HTERT RPE-1 (cell line): ENCODE results near the gene PDE2A.
"Not testable (repeated sequence)": the region's sequence is repeated elsewhere in the genome, so short reads cannot be mapped to it uniquely, and the experiment has no call there.

Source experiments
- in situ Hi-C: fragments of 300-500 bp; cut with MboI; formaldehyde crosslinking; loops from 4 replicates; pipeline ENCODE4 v1.14.3; 2020; ENCODE audit warnings: low sequenced_read_pairs

Gene PDE2A

GRCh38 chr11:72579816-72580641 lies 94.2 kb downstream of the PDE2A start:
- in situ Hi-C loops, result no loop called here

GRCh38 chr11:72578991-72579815 lies 95.0 kb downstream of the PDE2A start:
- in situ Hi-C loops, result no loop called here

- in situ Hi-C loops, result no loop called here
These were observed 95.7 kb downstream of the PDE2A start for GRCh38 chr11:72578566-72578965.

- in situ Hi-C loops, result no loop called here
These were observed 96.2 kb downstream of the PDE2A start for GRCh38 chr11:72578051-72578450.

GRCh38 chr11:72577271-72577721 lies 96.9 kb downstream of the PDE2A start:
- in situ Hi-C loops, result no loop called here

- in situ Hi-C loops, result no loop called here
These were observed 97.6 kb downstream of the PDE2A start for GRCh38 chr11:72576661-72577060.

- in situ Hi-C loops, result no loop called here
These were observed 98.0 kb downstream of the PDE2A start for GRCh38 chr11:72576243-72576595.

- in situ Hi-C loops, result no loop called here
These were observed 98.5 kb downstream of the PDE2A start for GRCh38 chr11:72575533-72576242.

GRCh38 chr11:72574548-72575460 lies 99.4 kb downstream of the PDE2A start:
- in situ Hi-C loops, result no loop called here

GRCh38 chr11:72573855-72574445 lies 100.3 kb downstream of the PDE2A start:
- in situ Hi-C loops, result no loop called here

- in situ Hi-C loops, result no loop called here
These were observed 101.0 kb downstream of the PDE2A start for GRCh38 chr11:72573072-72573854.

- in situ Hi-C loops, result not testable (repeated sequence)
These were observed 101.7 kb downstream of the PDE2A start for GRCh38 chr11:72572540-72572939.

GRCh38 chr11:72570893-72571661 lies 103.1 kb downstream of the PDE2A start:
- in situ Hi-C loops, result no loop called here

GRCh38 chr11:72569966-72570892 lies 104.0 kb downstream of the PDE2A start:
- in situ Hi-C loops, result no loop called here

- in situ Hi-C loops, result no loop called here
These were observed 105.4 kb downstream of the PDE2A start for GRCh38 chr11:72568861-72569260.

GRCh38 chr11:72562431-72562830 lies 111.8 kb downstream of the PDE2A start:
- in situ Hi-C loops, result no loop called here

- in situ Hi-C loops, result no loop called here
These were observed 112.4 kb downstream of the PDE2A start for GRCh38 chr11:72561856-72562255.
